OCI-LY7 (cell line): ENCODE measurements around the gene EIF2B1.

Experiments
- CTCF ChIP-seq: fragments of 200-600 bp; sonication (generic); conservative IDR thresholded peaks from 2 replicates; pipeline ENCODE4 v1.5.1; 2014; ENCODE audit warnings: mild to moderate bottlenecking, antibody characterized with exemption, low read length, moderate library complexity, mixed read lengths
- EZH2phosphoT487 ChIP-seq: fragments of 200-600 bp; sonication (generic); IDR thresholded peaks from 2 replicates; pipeline ENCODE4 v1.6.1; 2018; ENCODE audit warnings: low read depth, borderline replicate concordance, mild to moderate bottlenecking, mixed run types, antibody characterized with exemption, low read length, moderate library complexity, mixed read lengths

GRCh38 chr12:123634142-123634561 lies 666 bp upstream of the EIF2B1 start:
- TF ChIP-seq CTCF (no peak), EZH2phosphoT487 (no peak)
